ENCODE data around the gene EIF1AD.

GRCh38 chr11:66042227-66042995 is 40.5 kb upstream of the EIF1AD start:
- TF ChIP-seq POLR2A (IDR thresholded peaks at IDR 0.05) (no peak), CTCF (IDR thresholded peaks at IDR 0.05) (no peak), POLR2AphosphoS5 (IDR thresholded peaks at IDR 0.05; ENCODE audit: insufficient read depth in 1 of 2, low read depth in 1 of 2) (no peak)

Measured in vagina (tissue), 2 donors.